GM18520 (cell line): ENCODE measurements around the gene DMP1.
"Not testable (repeated sequence)": the region's sequence is repeated elsewhere in the genome, so short reads cannot be mapped to it uniquely, and the experiment has no call there.

ENCODE experiments used
- ATAC-seq: cut with Tn5 transposase; IDR thresholded peaks from one replicate; pipeline ENCODE4 v1.9.1; 2021; ENCODE audit not compliant: unreplicated experiment

DMP1 gene

DNA sequence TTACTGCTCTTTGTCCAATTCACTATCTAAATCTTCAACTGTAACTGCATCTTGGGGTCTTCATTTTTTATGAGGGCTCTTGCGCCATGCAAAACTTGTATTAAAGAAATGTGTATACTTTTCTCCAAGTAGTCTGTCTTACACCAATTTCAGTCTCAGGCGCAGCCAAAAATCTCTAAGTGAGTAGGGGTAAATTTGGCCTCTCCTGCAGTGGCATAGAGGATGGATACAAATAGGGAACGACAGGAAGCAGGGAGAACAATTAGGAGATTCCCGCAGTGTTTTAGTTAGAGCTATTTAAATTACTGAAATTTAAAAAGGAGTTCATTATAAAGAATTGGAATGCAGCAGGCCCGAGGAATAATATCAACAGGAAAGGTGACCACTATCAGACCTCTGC is 30.2 kb downstream of the DMP1 start:
- ATAC-seq: no peak

DNA sequence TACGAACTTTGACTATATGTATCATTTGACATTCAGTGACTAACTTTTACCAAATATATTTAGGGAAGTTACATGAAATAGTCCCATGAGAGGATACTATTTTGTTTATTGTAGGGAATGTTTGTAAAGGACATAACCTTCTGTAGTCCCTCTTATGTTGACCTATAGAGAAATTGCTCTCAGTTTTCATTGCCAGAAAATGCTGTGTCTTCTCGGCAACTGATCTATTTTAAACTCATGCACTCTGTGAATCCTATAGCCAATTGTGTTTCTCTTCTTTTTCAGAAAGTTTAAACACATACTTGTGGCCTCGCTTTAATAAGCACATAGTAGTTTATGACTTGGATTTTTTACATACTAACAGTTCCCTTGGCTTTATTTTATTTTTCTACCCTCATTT is 38.2 kb downstream of the DMP1 start:
- no peak for ATAC-seq

DNA sequence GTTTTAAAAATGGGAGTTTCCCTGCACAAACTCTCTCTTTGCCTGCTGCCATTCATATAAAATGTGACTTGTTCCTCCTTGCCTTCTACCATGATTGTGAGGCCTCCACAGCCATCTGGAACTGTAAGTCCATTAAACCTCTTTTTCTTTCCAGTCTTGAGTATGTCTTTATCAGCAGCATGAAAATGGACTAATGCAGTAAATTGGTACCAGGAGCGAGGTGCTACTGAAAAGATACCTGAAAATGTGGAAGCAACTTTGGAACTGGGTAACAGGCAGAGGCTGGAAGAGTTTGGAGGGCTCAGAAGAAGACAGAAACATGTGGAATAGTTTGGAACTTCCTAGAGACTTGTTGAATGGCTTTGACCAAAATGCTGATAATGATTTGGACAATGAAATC is 40.9 kb downstream of the DMP1 start:
- ATAC-seq: not testable (repeated sequence)

DNA sequence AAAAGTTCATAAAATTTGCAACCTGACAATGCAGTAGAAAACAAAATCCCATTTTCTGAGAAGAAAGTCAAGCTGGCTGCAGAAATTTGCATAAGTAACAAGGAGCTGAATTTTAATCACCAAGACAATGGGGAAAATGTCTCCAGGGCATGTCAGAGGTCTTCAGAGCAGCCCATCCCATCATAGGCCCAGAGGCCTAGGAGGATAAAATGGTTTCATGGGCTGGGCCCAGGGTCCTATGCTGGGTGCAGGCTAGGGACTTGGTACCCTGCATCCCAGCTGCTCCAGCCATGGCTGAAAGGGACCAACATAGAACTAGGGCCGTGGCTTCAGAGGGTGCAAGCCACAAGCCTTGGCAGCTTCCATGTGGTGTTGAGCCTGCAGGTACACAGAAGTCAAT is 42.0 kb downstream of the DMP1 start:
- ATAC-seq: not testable (repeated sequence)

DNA sequence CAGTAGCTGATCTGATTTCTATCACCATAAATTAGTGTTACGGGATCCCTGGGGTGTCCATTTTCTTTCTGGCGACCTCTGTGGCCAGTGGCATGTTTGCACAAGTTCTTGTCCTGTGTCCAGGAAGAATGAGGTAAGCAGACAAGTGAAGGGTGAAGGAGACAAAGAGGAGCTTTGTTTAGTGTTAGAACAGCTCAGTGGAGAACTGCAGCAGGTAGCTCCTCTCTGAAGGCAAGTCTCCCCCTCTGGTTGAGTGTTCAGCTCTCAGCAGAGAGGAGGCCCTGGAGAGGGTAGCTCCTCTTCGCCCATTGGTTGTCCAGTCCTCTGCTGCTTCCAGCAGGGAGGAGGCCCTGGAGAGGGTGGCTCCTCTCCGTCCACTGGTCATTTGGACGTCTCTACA is 47.2 kb downstream of the DMP1 start:
- ATAC-seq: no peak

DNA sequence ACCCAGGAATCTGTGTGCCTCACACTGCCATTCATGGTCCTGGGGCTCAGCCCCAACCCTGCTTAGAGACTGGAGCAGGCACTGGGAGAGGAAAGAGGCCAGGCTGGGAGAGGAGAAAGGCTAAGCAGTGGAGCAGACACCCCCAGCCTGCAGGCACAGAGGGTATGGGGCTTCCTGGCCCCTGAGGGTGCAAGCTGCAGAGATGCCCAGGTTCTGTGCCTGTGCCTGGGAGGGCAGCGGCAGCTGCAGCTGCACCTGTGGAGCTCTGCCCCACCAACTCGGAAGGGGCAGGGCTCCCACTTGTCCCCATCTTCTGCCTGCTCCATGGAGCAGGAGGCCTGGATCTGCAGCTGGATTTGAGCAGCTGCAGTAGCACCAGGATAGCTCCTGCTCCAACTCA is 47.9 kb downstream of the DMP1 start:
- ATAC-seq: no peak

DNA sequence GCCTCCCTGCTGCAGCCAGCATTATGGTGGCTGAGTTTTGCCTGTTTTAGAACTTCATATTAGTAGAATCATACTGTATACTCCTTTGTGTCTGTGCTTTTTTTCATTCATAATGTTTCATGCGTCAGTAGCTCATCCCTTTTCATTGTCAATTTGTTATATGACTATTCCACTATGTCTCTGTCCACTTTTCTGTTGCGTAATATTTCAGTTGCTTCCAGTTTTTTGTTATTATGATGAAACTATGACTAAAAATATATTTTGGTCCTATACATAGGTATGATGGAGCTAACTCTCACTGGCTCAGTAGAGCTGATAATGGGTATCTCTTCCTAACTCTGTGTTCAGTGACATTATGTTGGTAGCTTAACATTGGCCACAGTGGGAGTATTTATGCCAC is 48.3 kb downstream of the DMP1 start:
- no peak for ATAC-seq

DNA sequence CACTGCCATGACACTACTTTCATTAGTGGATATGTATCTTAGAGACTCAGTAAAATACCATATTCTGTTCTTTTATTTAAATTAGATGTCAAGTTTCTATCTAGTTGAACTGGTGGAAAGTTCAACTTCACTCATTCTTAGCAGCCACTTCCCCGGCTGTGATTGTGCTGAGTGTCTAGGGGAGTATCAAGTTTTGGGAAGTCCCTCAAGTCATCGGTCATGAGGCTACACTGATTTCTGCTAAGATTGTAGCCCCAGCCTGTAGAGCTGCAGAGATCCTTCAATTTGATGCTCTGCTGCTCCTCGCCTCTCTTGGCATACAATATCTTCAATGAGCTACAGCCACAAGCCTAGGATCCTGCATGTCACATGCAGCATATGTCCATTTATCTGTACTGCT is 53.9 kb downstream of the DMP1 start:
- ATAC-seq: no peak

DNA sequence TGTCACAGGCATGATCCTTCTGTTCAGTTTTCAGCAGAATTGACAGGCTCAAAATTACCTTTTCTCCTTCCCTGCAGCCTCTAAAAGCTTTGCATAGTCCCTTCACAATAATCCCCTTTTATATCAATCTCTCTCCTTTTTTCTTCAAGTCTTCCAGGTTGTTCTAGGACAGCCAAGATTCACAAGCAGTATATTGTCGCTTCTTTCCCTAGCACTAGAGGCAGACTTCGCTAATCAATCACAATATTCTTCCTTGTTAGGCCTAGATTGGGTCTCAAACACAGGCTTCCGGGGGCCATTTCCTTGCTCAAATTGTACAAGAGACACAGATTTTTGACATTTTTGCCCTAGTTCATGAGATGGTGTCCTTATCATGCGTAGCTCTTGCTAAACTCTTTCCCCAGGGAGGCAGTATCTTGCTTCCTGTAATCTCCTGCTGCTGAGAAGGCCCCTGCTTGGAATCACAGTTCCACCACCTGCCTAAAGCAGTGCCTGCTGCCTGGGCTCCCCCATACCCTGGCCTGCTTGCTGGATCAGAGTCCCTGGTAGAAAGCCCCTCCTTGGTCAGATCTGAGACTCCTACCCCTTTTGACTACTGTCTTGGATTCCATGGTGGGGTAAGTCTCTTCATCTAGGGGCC is 57.3 kb downstream of the DMP1 start:
- ATAC-seq: no peak
